Measurements from ENCODE around the gene TIGIT. TPM values are rescaled to one million over a fixed set of nuclear protein-coding genes. Genes with fewer than 3 reads are reported as not detected.

TIGIT gene
- total RNA-seq, 3 donors from 2014 or later (not counting 1 experiment from before 2014, with no cell fraction given) = 24.9 to 52.3 (median 43.9) TPM

DNA sequence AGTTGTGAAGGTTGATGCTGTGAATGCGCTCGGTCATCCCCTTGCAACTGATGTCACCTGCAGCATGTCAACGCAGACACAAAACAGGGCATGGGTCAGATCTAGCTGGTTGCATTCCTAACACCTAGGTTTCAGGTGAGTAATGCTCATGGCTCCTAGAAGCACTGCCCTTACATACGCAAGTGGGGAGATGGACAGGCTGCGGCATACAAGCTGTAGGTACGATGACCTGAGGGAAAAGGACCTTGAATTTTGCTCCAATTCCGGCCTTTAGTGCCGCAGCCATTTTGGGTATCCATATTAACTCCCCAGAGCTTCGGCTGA lies 58.0 kb downstream of the TIGIT start:
- TF ChIP-seq, protein P1, sequence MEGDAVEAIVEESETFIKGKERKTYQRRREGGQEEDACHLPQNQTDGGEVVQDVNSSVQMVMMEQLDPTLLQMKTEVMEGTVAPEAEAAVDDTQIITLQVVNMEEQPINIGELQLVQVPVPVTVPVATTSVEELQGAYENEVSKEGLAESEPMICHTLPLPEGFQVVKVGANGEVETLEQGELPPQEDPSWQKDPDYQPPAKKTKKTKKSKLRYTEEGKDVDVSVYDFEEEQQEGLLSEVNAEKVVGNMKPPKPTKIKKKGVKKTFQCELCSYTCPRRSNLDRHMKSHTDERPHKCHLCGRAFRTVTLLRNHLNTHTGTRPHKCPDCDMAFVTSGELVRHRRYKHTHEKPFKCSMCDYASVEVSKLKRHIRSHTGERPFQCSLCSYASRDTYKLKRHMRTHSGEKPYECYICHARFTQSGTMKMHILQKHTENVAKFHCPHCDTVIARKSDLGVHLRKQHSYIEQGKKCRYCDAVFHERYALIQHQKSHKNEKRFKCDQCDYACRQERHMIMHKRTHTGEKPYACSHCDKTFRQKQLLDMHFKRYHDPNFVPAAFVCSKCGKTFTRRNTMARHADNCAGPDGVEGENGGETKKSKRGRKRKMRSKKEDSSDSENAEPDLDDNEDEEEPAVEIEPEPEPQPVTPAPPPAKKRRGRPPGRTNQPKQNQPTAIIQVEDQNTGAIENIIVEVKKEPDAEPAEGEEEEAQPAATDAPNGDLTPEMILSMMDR (IDR thresholded peaks at IDR 0.05) = no peak
- Mint-ChIP-seq H3K27me3 (ENCODE audit: low read depth in 2 of 2) (no peaks in the 10 kb centered on the region), H3K4me3 (no peak overlapping the region), H3K9me3 (no peaks in the 10 kb centered on the region), H3K27ac (no peak overlapping the region), H3K36me3 (no peaks in the 10 kb centered on the region), H3K4me1 (no peaks in the 10 kb centered on the region)
- no peak for DNase-seq
- Histone ChIP-seq H3K9me3 (ENCODE audit: control insufficient read depth, insufficient read depth, low read length) (no peaks in the 10 kb centered on the region), H3K4me1 (ENCODE audit: control insufficient read depth, insufficient read depth, low read length) (no peaks in the 10 kb centered on the region), H3K36me3 (ENCODE audit: control insufficient read depth, insufficient read depth, low read length) (peaks cover 18% of the 10 kb centered on the region), H3K27me3 (ENCODE audit: control insufficient read depth, insufficient read depth, low read length) (no peaks in the 10 kb centered on the region), H3K27ac (ENCODE audit: low read length) (no peak overlapping the region), H3K4me3 (ENCODE audit: low read length) (no peak overlapping the region)
- intact Hi-C loops (cut with micrococcal nuclease) = no loop called here
- WGBS (ENCODE audit: insufficient coverage) = 99% methylated on average over 9 of the region's 9 CpGs
- no peak for ATAC-seq

DNA sequence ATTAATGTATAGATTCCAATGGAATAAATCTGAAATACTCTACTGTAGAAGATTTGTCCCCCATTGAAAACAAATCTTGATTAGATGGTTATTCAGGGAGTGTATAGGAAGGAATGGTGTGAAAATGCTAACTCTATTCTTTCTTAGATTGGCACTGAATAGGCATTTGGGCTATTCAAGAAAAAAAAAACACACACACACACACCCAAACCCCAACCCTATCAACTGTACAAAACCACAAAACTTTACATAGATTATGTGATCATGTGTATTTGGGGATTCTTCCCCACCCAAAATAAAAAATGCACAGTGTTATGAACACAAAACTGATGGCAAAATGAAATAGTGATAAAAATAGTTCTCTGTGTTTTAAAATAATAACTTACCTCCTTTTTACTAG lies 61.8 kb downstream of the TIGIT start:
- H3K36me3 ChIP-seq (ENCODE audit: control insufficient read depth, insufficient read depth, low read length) = peaks cover 7% of the 10 kb centered on the region
- Mint-ChIP-seq H3K9me3 (no peaks in the 10 kb centered on the region), H3K36me3 (no peaks in the 10 kb centered on the region), H3K27ac (no peak overlapping the region), H3K27me3 (ENCODE audit: low read depth in 2 of 2) (no peaks in the 10 kb centered on the region), H3K4me3 (no peak overlapping the region), H3K4me1 (no peaks in the 10 kb centered on the region)
- no peak overlapping the region for H3K4me3 ChIP-seq (ENCODE audit: low read length)
- DNase-seq (no peak), ATAC-seq (no peak)
- H3K27me3 ChIP-seq (ENCODE audit: control insufficient read depth, insufficient read depth, low read length) = no peaks in the 10 kb centered on the region
- intact Hi-C loops (cut with micrococcal nuclease) = no loop called here
- H3K4me1 ChIP-seq (ENCODE audit: control insufficient read depth, insufficient read depth, low read length) = no peaks in the 10 kb centered on the region
- no peaks in the 10 kb centered on the region for H3K9me3 ChIP-seq (ENCODE audit: control insufficient read depth, insufficient read depth, low read length)
- TF ChIP-seq, protein P1 (IDR thresholded peaks at IDR 0.05) = no peak
- no peak overlapping the region for H3K27ac ChIP-seq (ENCODE audit: low read length)

DNA sequence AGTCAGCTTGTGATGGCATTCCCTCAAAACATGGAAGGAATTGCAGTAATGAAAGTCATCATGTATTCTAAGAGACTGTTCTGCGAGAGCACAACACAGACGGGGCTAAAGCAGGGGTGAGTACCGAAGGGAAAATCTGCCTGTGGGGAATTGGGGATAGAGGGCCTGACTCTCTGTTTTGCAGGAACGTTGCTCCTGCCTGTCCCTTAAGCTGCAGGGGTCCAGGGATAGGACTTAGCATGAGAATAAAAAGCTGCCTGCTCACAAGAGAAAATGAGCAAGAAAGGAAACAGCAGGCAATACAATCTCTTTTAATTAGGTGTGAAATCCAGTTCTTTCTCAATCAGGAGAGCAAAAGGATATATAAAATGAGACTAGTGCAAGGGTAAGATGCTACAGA lies 62.2 kb downstream of the TIGIT start:
- no peak for ATAC-seq
- Mint-ChIP-seq H3K27ac (no peak overlapping the region), H3K4me1 (no peaks in the 10 kb centered on the region), H3K36me3 (no peaks in the 10 kb centered on the region), H3K9me3 (no peaks in the 10 kb centered on the region), H3K27me3 (ENCODE audit: low read depth in 2 of 2) (no peaks in the 10 kb centered on the region), H3K4me3 (no peak overlapping the region)
- intact Hi-C loops (cut with micrococcal nuclease) = no loop called here
- H3K9me3 ChIP-seq (ENCODE audit: control insufficient read depth, insufficient read depth, low read length) = no peaks in the 10 kb centered on the region
- peaks cover 4% of the 10 kb centered on the region for H3K36me3 ChIP-seq (ENCODE audit: control insufficient read depth, insufficient read depth, low read length)
- no peak overlapping the region for H3K27ac ChIP-seq (ENCODE audit: low read length)
- H3K4me3 ChIP-seq (ENCODE audit: low read length) = no peak overlapping the region
- WGBS (ENCODE audit: insufficient coverage) = 94% methylated on average over 4 of the region's 4 CpGs
- DNase-seq = no peak
- no peaks in the 10 kb centered on the region for H3K4me1 ChIP-seq (ENCODE audit: control insufficient read depth, insufficient read depth, low read length)
- TF ChIP-seq, protein P1 (IDR thresholded peaks at IDR 0.05) = no peak
- no peaks in the 10 kb centered on the region for H3K27me3 ChIP-seq (ENCODE audit: control insufficient read depth, insufficient read depth, low read length)

DNA sequence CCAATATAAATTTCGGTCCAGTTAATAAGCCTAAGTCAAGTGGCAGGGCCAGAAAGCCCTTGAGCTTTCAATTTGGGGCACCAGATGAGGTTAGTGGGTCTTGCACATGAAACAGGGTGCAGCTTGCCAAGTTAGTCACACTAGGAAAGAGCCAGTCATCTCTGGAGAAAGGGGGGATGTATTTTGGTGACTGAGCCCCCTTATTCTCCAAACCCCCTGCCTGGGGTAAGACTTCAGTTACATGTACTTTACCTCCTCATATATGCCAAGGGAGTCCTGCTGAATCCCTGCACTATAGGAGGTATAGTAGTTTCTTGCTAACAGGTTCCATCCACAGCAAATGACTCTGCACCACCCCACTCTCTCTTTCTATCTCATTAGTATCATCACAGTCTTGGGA lies 62.7 kb downstream of the TIGIT start:
- Histone ChIP-seq H3K27ac (ENCODE audit: low read length) (no peak overlapping the region), H3K36me3 (ENCODE audit: control insufficient read depth, insufficient read depth, low read length) (peaks cover 3% of the 10 kb centered on the region), H3K4me1 (ENCODE audit: control insufficient read depth, insufficient read depth, low read length) (no peaks in the 10 kb centered on the region), H3K27me3 (ENCODE audit: control insufficient read depth, insufficient read depth, low read length) (no peaks in the 10 kb centered on the region), H3K9me3 (ENCODE audit: control insufficient read depth, insufficient read depth, low read length) (no peaks in the 10 kb centered on the region), H3K4me3 (ENCODE audit: low read length) (no peak overlapping the region)
- ATAC-seq (no peak), DNase-seq (no peak)
- H3K27ac Mint-ChIP-seq = no peak overlapping the region
- 100% methylated on average over 1 of the region's 1 CpG for WGBS (ENCODE audit: insufficient coverage)
- H3K36me3 Mint-ChIP-seq = no peaks in the 10 kb centered on the region
- H3K27me3 Mint-ChIP-seq (ENCODE audit: low read depth in 2 of 2) = no peaks in the 10 kb centered on the region
- no peak overlapping the region for H3K4me3 Mint-ChIP-seq
- no peaks in the 10 kb centered on the region for H3K4me1 Mint-ChIP-seq
- TF ChIP-seq, protein P1 (IDR thresholded peaks at IDR 0.05) = no peak
- no peaks in the 10 kb centered on the region for H3K9me3 Mint-ChIP-seq
- intact Hi-C loops (cut with micrococcal nuclease) = no loop called here

Other genes starting within 250 kb of the TIGIT start
- gene CCDC191, start 237.5 kb upstream of the TIGIT start, total RNA-seq = 1 to 10 TPM; 5.5 to 6.4 (median 5.7) TPM
- 10 to 100 TPM; 30.1 to 33.4 (median 30.5) TPM for gene QTRT2, start 237.3 kb upstream of the TIGIT start, total RNA-seq
- not detected for gene DRD3, start 115.0 kb upstream of the TIGIT start, total RNA-seq
- gene ZNF80, start 56.5 kb upstream of the TIGIT start, total RNA-seq = 1 to 10 TPM in 2 of 3 donors, under 1 TPM in 1; 0.48 to 2.3 (median 2.1) TPM